Fibroblast of mammary gland (primary cell): ENCODE results near the gene GRM5.

ENCODE experiments used
- DNase-seq: peaks from one replicate; pipeline ENCODE4 v3.0.0-alpha.2; 2010; ENCODE audit warnings: low read depth
- H3K4me3 ChIP-seq: 2 replicates; pipeline ENCODE4 v1.5.1; 2011; ENCODE audit warnings: low read depth, mild to moderate bottlenecking, low read length, moderate library complexity; ENCODE audit not compliant: control insufficient read depth
- CTCF ChIP-seq: conservative IDR thresholded peaks from 2 replicates; pipeline ENCODE4 v1.5.1; 2011; ENCODE audit warnings: low read depth, low read length, inconsistent platforms; ENCODE audit not compliant: control insufficient read depth, insufficient read depth

The GRM5 gene

GRCh38 chr11:88689548-88690240 is 376.1 kb downstream of the GRM5 start:
- DNase-seq = no peak
- H3K4me3 ChIP-seq = no peak overlapping the region
- TF ChIP-seq CTCF = no peak

- no peak overlapping the region for H3K4me3 ChIP-seq
- TF ChIP-seq CTCF = no peak
- DNase-seq = no peak
Measured at GRCh38 chr11:88683024-88683423, 382.8 kb downstream of the GRM5 start.

- DNase-seq = peak; percentile 38
- no peak overlapping the region for H3K4me3 ChIP-seq
- TF ChIP-seq CTCF = no peak
Measured at GRCh38 chr11:88680806-88681205, 385.0 kb downstream of the GRM5 start.

GRCh38 chr11:88666364-88666763 is 399.4 kb downstream of the GRM5 start:
- TF ChIP-seq CTCF = no peak
- DNase-seq = no peak
- H3K4me3 ChIP-seq = no peak overlapping the region

- peak; percentile 12 for DNase-seq
- H3K4me3 ChIP-seq = no peak overlapping the region
- no peak for TF ChIP-seq CTCF
Measured at GRCh38 chr11:88657076-88657738, 408.6 kb downstream of the GRM5 start.

- TF ChIP-seq CTCF = no peak
- no peak for DNase-seq
- H3K4me3 ChIP-seq = no peak overlapping the region
Measured at GRCh38 chr11:88656283-88656682, 409.5 kb downstream of the GRM5 start.
